ENCODE data around the gene TUSC2. TPM values are rescaled to one million over a fixed set of nuclear protein-coding genes. Genes with fewer than 3 reads are reported as not detected.

The TUSC2 gene
- total and polyA plus RNA-seq, 2 of the 13 experiments (the other 11 are each of a cell fraction or from before 2014, with no cell fraction given), result 36.7 to 39.1 TPM

GRCh38 chr3:50327943-50328691 is at the start of gene TUSC2 (continued):
- no peak for TF ChIP-seq ZNF280D (CRISPR knock-in tag; IDR thresholded peaks at IDR 0.05)
- no peak for TF ChIP-seq ZNF18 (CRISPR knock-in tag; IDR thresholded peaks at IDR 0.05; ENCODE audit: insufficient replicate concordance)
- TF ChIP-seq ZNF337 (CRISPR knock-in tag; IDR thresholded peaks at IDR 0.05; ENCODE audit: borderline replicate concordance, low read depth), result peak; percentile 56; the same call in 1 of the 2 replicates
- TF ChIP-seq NCOA1 (CRISPR knock-in tag; IDR thresholded peaks at IDR 0.05), result no peak
- no peak for TF ChIP-seq MAFK (conservative IDR thresholded peaks at IDR 0.05 in 1 of 2, IDR thresholded peaks at IDR 0.05 in 1 of 2; ENCODE audit: low read length in 2 of 2)
- no peak for TF ChIP-seq ZNF749 (CRISPR knock-in tag; IDR thresholded peaks at IDR 0.05; ENCODE audit: borderline replicate concordance)
- TF ChIP-seq E2F1 (CRISPR knock-in tag; IDR thresholded peaks at IDR 0.05), result peak; percentile 81
- TF ChIP-seq ETS1 (CRISPR knock-in tag; IDR thresholded peaks at IDR 0.05), result no peak
- no peak for TF ChIP-seq ZNF136 (CRISPR knock-in tag; IDR thresholded peaks at IDR 0.05; ENCODE audit: low read depth)
- no peak for TF ChIP-seq ZNF713 (CRISPR knock-in tag; IDR thresholded peaks at IDR 0.05)
- TF ChIP-seq GLI4 (CRISPR knock-in tag; IDR thresholded peaks at IDR 0.05; ENCODE audit: borderline replicate concordance), result 0 out of 2 replicates have a peak, but pooled peaks have one; percentile 62
- peak; percentile 29; the same call in 1 of the 2 replicates for TF ChIP-seq ZNF331 (CRISPR knock-in tag; IDR thresholded peaks at IDR 0.05)
- TF ChIP-seq ZSCAN29 (CRISPR knock-in tag; conservative IDR thresholded peaks at IDR 0.05), result no peak
- TF ChIP-seq POLR2AphosphoS2 (IDR thresholded peaks at IDR 0.05; ENCODE audit: low read depth, low read length), result no peak
- TF ChIP-seq CAMTA2 (CRISPR knock-in tag; IDR thresholded peaks at IDR 0.05; ENCODE audit: borderline replicate concordance), result no peak
- no peak for TF ChIP-seq BATF2 (CRISPR knock-in tag; IDR thresholded peaks at IDR 0.05)
- TF ChIP-seq HBP1 (CRISPR knock-in tag; IDR thresholded peaks at IDR 0.05; ENCODE audit: low read depth), result no peak
- peak; percentile 68 for TF ChIP-seq HNRNPLL (IDR thresholded peaks at IDR 0.05; ENCODE audit: low read depth, low read length, poor library complexity, severe bottlenecking)

Data from HepG2 (cell line).